D721Med (cell line): Measurements from ENCODE around the gene ARID1B.

Experiments used
- DNase-seq: peaks from one replicate; pipeline ENCODE4 v3.0.0; 2011; ENCODE audit warnings: low spot score; ENCODE audit not compliant: insufficient read length
- FAIRE-seq: peaks from 2 replicates; lab custom pipeline; 2011; peaks lifted over from hg19 to GRCh38; lab: Jason Lieb, UNC
- CTCF ChIP-seq: IDR thresholded peaks from 2 replicates; pipeline ENCODE4 v1.5.1; 2012; ENCODE audit warnings: mild to moderate bottlenecking, control low read depth; ENCODE audit not compliant: insufficient read depth; ENCODE audit errors: missing control alignments

ARID1B gene

GRCh38 chr6:156762547-156762946, 14.6 kb upstream of the ARID1B start:
- DNase-seq (no peak), FAIRE-seq (no peak)
- TF ChIP-seq CTCF: no peak

GRCh38 chr6:156765117-156765516, 12.1 kb upstream of the ARID1B start:
- TF ChIP-seq CTCF: no peak
- no peak for DNase-seq
- no peak for FAIRE-seq

GRCh38 chr6:156767603-156768467, 9.3 kb upstream of the ARID1B start:
- TF ChIP-seq CTCF: no peak
- FAIRE-seq: no peak
- DNase-seq: no peak

GRCh38 chr6:156771047-156771446, 6.1 kb upstream of the ARID1B start:
- no peak for DNase-seq
- no peak for FAIRE-seq
- no peak for TF ChIP-seq CTCF

GRCh38 chr6:156771761-156772160, 5.4 kb upstream of the ARID1B start:
- DNase-seq (no peak), FAIRE-seq (no peak)
- no peak for TF ChIP-seq CTCF

GRCh38 chr6:156773476-156773875, 3.7 kb upstream of the ARID1B start:
- FAIRE-seq (no peak), DNase-seq (no peak)
- no peak for TF ChIP-seq CTCF
